SJSA1 (cell line): ENCODE measurements around the gene CDH16. TPM values are rescaled to one million over a fixed set of nuclear protein-coding genes. Genes with fewer than 3 reads are reported as not detected.

Source experiments
- DNase-seq, 2 experiments: peaks; one replicate each; pipeline ENCODE4 v3.0.0-alpha.2; 2015 to 2020; ENCODE audit warnings: low spot score in 2 of 2, low read depth in 1 of 2
- H3K27ac ChIP-seq: fragments of 250-450 bp; sonication (Bioruptor Pico); 2 replicates; pipeline ENCODE4 v1.5.1; 2020; ENCODE audit warnings: mild to moderate bottlenecking, moderate library complexity
- H3K27me3 ChIP-seq: fragments of 250-450 bp; sonication (Bioruptor Pico); replicated peaks from 2 replicates; pipeline ENCODE4 v1.5.1; 2020; ENCODE audit warnings: mild to moderate bottlenecking, moderate library complexity
- H3K36me3 ChIP-seq: fragments of 250-450 bp; sonication (Bioruptor Pico); 2 replicates; pipeline ENCODE4 v1.5.1; 2020; ENCODE audit warnings: mild to moderate bottlenecking
- H3K4me1 ChIP-seq: fragments of 250-450 bp; sonication (Bioruptor Pico); replicated peaks from 2 replicates; pipeline ENCODE4 v1.6.1; 2021; ENCODE audit warnings: mild to moderate bottlenecking
- H3K4me3 ChIP-seq: fragments of 250-450 bp; sonication (Bioruptor Pico); 2 replicates; pipeline ENCODE4 v1.5.1; 2020; ENCODE audit warnings: mild to moderate bottlenecking
- H3K9me3 ChIP-seq: fragments of 250-450 bp; sonication (Bioruptor Pico); replicated peaks from 2 replicates; pipeline ENCODE4 v1.5.1; 2020; ENCODE audit warnings: mild to moderate bottlenecking
- total RNA-seq: library from RNA; depleted of rRNA; stranded (reverse); fragments of >200 nt; shearing (Covaris generic); gene quantifications from 2 replicates; pipeline ENCODE4 v1.2.3, GENCODE V29; 2014; rRNA removed

Gene CDH16
- total RNA-seq, 1 experiment from 2014 or later = not detected

DNA sequence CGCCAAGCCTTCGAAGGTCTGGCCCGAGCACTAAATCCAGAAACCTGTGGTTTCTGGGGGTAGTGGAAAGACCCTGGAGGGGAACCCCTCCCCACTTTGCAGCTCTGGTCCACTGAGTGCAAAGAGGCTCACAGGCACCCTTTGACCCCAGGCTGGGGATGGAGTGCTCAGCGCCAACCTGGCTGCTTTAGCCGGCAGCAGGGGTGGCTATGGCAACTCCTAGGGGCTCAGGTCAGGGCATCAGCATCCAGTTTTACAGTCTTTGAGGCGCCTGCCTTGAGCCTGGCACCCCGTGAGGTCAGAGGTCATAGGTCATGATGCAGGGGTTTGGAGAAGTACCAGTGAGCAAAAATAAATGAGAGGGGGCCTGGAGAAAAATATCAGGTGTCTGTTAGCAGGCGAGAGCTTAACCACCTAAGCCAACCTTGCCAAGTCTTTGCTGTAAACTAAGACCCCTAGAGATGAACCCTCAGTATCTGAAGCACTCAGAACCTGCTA, 56.6 kb downstream of the CDH16 start:
- H3K9me3 ChIP-seq = no peaks in the 10 kb centered on the region
- H3K4me3 ChIP-seq = no peak overlapping the region
- peaks cover 5% of the 10 kb centered on the region; the same call in 1 of the 2 replicates for H3K4me1 ChIP-seq
- no peak for DNase-seq
- no peak overlapping the region for H3K27ac ChIP-seq
- H3K36me3 ChIP-seq = no peaks in the 10 kb centered on the region
- no peaks in the 10 kb centered on the region; the same call in 1 of the 2 replicates for H3K27me3 ChIP-seq

DNA sequence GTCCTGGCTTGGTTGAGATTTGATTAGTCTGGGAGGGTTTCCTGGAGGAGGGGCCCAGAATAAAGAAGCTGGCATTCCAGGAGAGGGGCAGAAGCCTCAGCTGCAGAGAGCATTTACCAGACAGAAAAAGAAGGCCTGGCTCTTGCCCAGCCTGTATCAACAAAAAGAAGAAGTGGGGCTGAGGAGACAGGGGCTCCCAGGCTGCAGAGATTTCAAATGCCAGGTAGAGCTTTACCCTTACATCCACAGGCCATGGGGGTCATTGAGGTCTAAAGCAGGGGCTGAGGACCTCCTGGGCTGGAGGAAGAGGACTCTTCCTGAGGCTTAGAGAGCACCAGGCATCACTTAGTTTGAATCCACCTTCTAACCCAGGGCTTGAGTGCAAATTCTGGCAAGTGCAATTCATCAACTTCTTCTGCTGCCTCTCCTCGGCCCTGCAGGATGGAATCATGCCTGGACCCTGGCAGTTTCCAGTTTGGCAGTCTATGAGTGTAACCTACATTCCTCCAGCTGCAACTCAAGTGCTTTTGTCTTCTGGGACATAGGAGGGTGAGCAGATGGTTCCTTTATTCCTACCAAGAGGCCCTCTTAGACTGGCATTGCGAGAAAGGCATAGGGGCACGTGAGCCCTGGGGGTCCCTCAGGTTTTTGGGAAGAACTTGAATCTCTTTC, 59.2 kb downstream of the CDH16 start:
- H3K4me1 ChIP-seq = peaks cover 5% of the 10 kb centered on the region; the same call in 1 of the 2 replicates
- no peaks in the 10 kb centered on the region for H3K36me3 ChIP-seq
- H3K27me3 ChIP-seq = no peaks in the 10 kb centered on the region; the same call in 1 of the 2 replicates
- no peak overlapping the region for H3K4me3 ChIP-seq
- DNase-seq = no peak
- no peak overlapping the region for H3K27ac ChIP-seq
- H3K9me3 ChIP-seq = no peaks in the 10 kb centered on the region

DNA sequence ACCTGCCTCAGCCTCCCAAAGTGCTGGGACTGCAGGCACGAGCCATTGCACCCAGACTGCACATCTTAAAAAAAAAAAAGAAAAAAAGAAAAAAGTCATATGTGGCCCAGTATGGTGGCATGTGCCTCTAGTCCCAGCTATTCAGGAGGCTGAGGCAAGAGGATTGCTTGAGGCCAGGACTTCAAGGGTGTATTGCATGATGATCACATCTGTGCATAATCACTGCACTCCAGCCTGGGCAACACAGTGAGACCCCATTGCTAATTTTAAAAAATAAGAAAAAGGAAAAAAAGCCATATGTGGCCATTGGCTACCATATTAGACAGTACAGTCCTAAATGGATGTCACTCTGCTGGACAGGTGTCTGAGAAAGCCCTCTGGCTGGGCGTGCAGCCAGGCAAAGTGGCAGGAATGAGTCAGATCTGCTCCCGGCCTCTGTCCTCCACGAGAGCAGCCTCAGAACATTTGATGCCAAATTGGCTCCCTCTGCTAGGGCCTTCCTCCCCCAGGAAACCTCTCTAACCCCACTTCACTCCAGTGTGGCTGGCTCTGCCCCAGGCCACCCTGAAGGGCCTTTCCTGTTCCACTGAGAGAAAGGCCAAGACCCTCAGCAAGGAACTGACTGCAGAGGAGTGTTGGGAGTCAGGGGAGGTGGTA, 59.8 kb downstream of the CDH16 start:
- Histone ChIP-seq H3K27ac (no peak overlapping the region), H3K36me3 (no peaks in the 10 kb centered on the region), H3K4me1 (peaks cover 5% of the 10 kb centered on the region; the same call in 1 of the 2 replicates), H3K4me3 (no peak overlapping the region), H3K9me3 (no peaks in the 10 kb centered on the region), H3K27me3 (no peaks in the 10 kb centered on the region; the same call in 1 of the 2 replicates)
- DNase-seq = peak in 1 of 2 experiments; percentile 31

Other genes starting within 250 kb of the CDH16 start
- 8.9 and 14.6 TPM in 2 replicates for gene CMTM4, start 222.1 kb downstream of the CDH16 start, total RNA-seq
- 89.0 and 101 TPM in 2 replicates for gene DYNC1LI2, start 167.3 kb downstream of the CDH16 start, total RNA-seq
- 0.05 TPM in 1 of 2 replicates, not detected in the other for gene TERB1, start 117.3 kb downstream of the CDH16 start, total RNA-seq
- gene NAE1, start 87.9 kb downstream of the CDH16 start, total RNA-seq = 78.8 and 80.9 TPM in 2 replicates
- not detected in 2 replicates for gene CA7, start 74.5 kb downstream of the CDH16 start, total RNA-seq
- 2.3 and 5.0 TPM in 2 replicates for gene PDP2, start 38.4 kb downstream of the CDH16 start, total RNA-seq
- gene RRAD, start 6.7 kb upstream of the CDH16 start, total RNA-seq = 0.16 and 0.39 TPM in 2 replicates
- gene CIAO2B, start 15.5 kb upstream of the CDH16 start, total RNA-seq = 93.0 and 149 TPM in 2 replicates
- gene CES2, start 16.6 kb upstream of the CDH16 start, total RNA-seq = 15.6 and 21.9 TPM in 2 replicates
- not detected in 2 replicates for gene CES3, start 42.4 kb upstream of the CDH16 start, total RNA-seq
- not detected in 2 replicates for gene CES4A, start 69.7 kb upstream of the CDH16 start, total RNA-seq
- 170 and 181 TPM in 2 replicates for gene CBFB, start 110.3 kb upstream of the CDH16 start, total RNA-seq
- gene PHAF1, start 191.1 kb upstream of the CDH16 start, total RNA-seq = 18.7 and 28.8 TPM in 2 replicates
- gene B3GNT9, start 232.1 kb upstream of the CDH16 start, total RNA-seq = 34.5 and 36.1 TPM in 2 replicates
- 25.5 and 46.7 TPM in 2 replicates for gene TRADD, start 241.0 kb upstream of the CDH16 start, total RNA-seq
- gene FBXL8, start 241.1 kb upstream of the CDH16 start, total RNA-seq = 11.7 and 24.2 TPM in 2 replicates
- 3.9 and 12.8 TPM in 2 replicates for gene HSF4, start 245.9 kb upstream of the CDH16 start, total RNA-seq